OCI-LY7 (cell line): ENCODE data around the gene ITPA. TPM values are rescaled to one million over a fixed set of nuclear protein-coding genes. Genes with fewer than 3 reads are reported as not detected.

Source experiments
- BruUV-seq: library from RNA; stranded (reverse); fragments of 400-500 nt; replicated peaks from 2 replicates; lab custom pipeline; 2021; lab: Mats Ljungman, UMichigan
- CTCF ChIA-PET: fragments of 300-600 bp; sonication (Branson Sonifier 250); formaldehyde crosslinking; loops from one replicate; lab custom pipeline; 2022; ENCODE audit warnings: antibody characterized with exemption; ENCODE audit not compliant: unreplicated experiment; lab: Charles Lee
- POLR2A ChIA-PET: fragments of 300-600 bp; sonication (Branson Sonifier 250); formaldehyde crosslinking; loops from one replicate; lab custom pipeline; 2022; ENCODE audit warnings: antibody characterized with exemption; lab: Charles Lee
- DNase-seq: peaks from one replicate; pipeline ENCODE4 v3.0.0-alpha.2; 2015; ENCODE audit warnings: low spot score
- H2AFZ ChIP-seq: fragments of 200-600 bp; sonication (generic), shearing (Covaris generic); 2 replicates; pipeline ENCODE4 v1.6.1; 2014; ENCODE audit warnings: mild to moderate bottlenecking, antibody characterized with exemption, low read length, moderate library complexity
- H3K27ac ChIP-seq: fragments of 200-600 bp; sonication (generic); 2 replicates; pipeline ENCODE4 v1.5.1; 2014; ENCODE audit warnings: mixed run types, low read depth, mild to moderate bottlenecking, moderate library complexity, low read length, inconsistent platforms; ENCODE audit not compliant: poor library complexity, severe bottlenecking
- H3K36me3 ChIP-seq: fragments of 200-600 bp; sonication (generic); 2 replicates; pipeline ENCODE4 v1.6.1; 2014; ENCODE audit warnings: mild to moderate bottlenecking, antibody characterized with exemption, low read length, moderate library complexity, mixed read lengths; ENCODE audit not compliant: insufficient read depth
- H3K4me1 ChIP-seq: fragments of 200-600 bp; sonication (generic); 2 replicates; pipeline ENCODE4 v1.5.1; 2014; ENCODE audit warnings: mild to moderate bottlenecking, low read length; ENCODE audit not compliant: insufficient read depth, poor library complexity, severe bottlenecking
- H3K4me2 ChIP-seq: fragments of 200-600 bp; sonication (generic); 2 replicates; pipeline ENCODE4 v1.6.1; 2014; ENCODE audit warnings: mild to moderate bottlenecking, low read length
- H3K4me3 ChIP-seq: fragments of 200-600 bp; sonication (generic); 2 replicates; pipeline ENCODE4 v1.5.1; 2014; ENCODE audit warnings: mild to moderate bottlenecking, low read depth, low read length; ENCODE audit not compliant: poor library complexity, severe bottlenecking
- H3K79me2 ChIP-seq: fragments of 200-600 bp; sonication (generic); 2 replicates; pipeline ENCODE4 v1.6.1; 2016; ENCODE audit warnings: low read depth, mild to moderate bottlenecking, low read length, moderate library complexity, mixed read lengths; ENCODE audit not compliant: insufficient read depth
- H3K9me2 ChIP-seq: fragments of 200-600 bp; sonication (generic); 2 replicates; pipeline ENCODE4 v1.6.1; 2016; ENCODE audit warnings: mild to moderate bottlenecking, low read length, mixed read lengths; ENCODE audit not compliant: insufficient read depth
- H3K9me3 ChIP-seq: fragments of 200-600 bp; sonication (generic); 2 replicates; pipeline ENCODE4 v1.6.1; 2014; ENCODE audit warnings: mild to moderate bottlenecking, mixed run types, low read length, mixed read lengths
- H4K20me1 ChIP-seq: fragments of 200-600 bp; sonication (generic); 2 replicates; pipeline ENCODE4 v1.6.1; 2014; ENCODE audit warnings: mild to moderate bottlenecking, antibody characterized with exemption, low read length, moderate library complexity, mixed read lengths; ENCODE audit not compliant: insufficient read depth
- EZH2phosphoT487 ChIP-seq: fragments of 200-600 bp; sonication (generic); IDR thresholded peaks from 2 replicates; pipeline ENCODE4 v1.6.1; 2018; ENCODE audit warnings: low read depth, borderline replicate concordance, mild to moderate bottlenecking, mixed run types, antibody characterized with exemption, low read length, moderate library complexity, mixed read lengths
- intact Hi-C: fragments of 100-400 bp; cut with micrococcal nuclease; formaldehyde crosslinking; loops from one replicate; pipeline ENCODE4 v1.10.0; 2022; ENCODE audit not compliant: unreplicated experiment
- total RNA-seq, 2 experiments: library from RNA; depleted of rRNA in 1 of 2; stranded (reverse); fragments of >200 nt in 1 of 2; shearing (Covaris generic) in 1 of 2; gene quantifications; 2 replicates each; pipeline ENCODE4 v1.2.3, GENCODE V29; 2014 to 2022
- TF ChIP-seq, protein P1 (sequence below): fragments of 200-600 bp; sonication (generic); conservative IDR thresholded peaks from 2 replicates; pipeline ENCODE4 v1.5.1; 2014; ENCODE audit warnings: mild to moderate bottlenecking, antibody characterized with exemption, low read length, moderate library complexity, mixed read lengths

Gene ITPA
- total RNA-seq, 2 experiments from 2014 or later = 58.0 to 62.4 TPM

DNA sequence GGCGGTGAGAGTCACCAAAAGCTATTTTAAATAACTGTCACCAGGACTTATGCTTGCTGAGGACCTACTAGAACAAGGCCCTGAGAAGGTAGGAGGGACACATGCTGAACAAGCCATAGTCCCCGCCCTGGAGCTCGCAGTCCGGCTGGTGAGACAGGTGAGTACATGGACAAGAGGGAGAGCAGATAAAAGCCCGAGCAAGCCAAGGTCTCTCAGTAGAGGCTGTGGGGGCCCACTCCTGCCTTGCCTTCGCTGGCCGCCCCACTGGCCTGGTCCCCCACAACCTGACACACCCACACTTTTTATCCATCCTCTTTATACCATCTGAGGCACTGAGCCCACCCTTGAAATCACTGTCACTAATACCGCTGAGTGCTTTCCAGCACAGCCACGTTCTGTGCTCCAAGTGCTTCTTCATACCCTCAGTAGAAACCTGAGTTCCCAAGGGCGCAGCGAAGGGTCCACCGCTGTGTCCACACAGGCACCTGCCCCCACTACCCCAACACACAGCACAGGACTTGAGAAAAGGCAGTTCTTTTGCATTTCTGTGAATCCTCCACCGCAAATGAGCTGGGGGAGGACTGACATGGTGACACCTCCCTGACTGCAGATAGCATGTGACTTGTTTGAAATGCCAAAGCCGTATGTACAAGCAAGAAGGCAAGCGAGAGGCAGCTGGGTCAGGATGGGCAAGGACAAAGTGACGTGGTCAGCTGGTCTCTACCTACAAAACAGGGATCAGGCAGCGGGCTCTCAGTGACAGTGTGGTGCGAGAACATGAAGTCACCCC is 16.9 kb upstream of the ITPA start:
- no peaks in the 10 kb centered on the region for H3K9me3 ChIP-seq
- H3K9me2 ChIP-seq = no peaks in the 10 kb centered on the region
- no peak overlapping the region for H3K4me2 ChIP-seq
- H3K27ac ChIP-seq = no peak overlapping the region
- ChIA-PET CTCF (no interaction called here), POLR2A (interaction anchor here (0.6 kb wide), 1 partner anchor 53 kb away, joined by 5 read pairs; no protein-coding TSS in a partner anchor)
- BruUV-seq = no TSS peak
- no peaks in the 10 kb centered on the region for H3K79me2 ChIP-seq
- H4K20me1 ChIP-seq = no peaks in the 10 kb centered on the region
- no peak overlapping the region for H3K4me3 ChIP-seq
- peaks cover 62% of the 10 kb centered on the region for H3K36me3 ChIP-seq
- TF ChIP-seq, protein P1, sequence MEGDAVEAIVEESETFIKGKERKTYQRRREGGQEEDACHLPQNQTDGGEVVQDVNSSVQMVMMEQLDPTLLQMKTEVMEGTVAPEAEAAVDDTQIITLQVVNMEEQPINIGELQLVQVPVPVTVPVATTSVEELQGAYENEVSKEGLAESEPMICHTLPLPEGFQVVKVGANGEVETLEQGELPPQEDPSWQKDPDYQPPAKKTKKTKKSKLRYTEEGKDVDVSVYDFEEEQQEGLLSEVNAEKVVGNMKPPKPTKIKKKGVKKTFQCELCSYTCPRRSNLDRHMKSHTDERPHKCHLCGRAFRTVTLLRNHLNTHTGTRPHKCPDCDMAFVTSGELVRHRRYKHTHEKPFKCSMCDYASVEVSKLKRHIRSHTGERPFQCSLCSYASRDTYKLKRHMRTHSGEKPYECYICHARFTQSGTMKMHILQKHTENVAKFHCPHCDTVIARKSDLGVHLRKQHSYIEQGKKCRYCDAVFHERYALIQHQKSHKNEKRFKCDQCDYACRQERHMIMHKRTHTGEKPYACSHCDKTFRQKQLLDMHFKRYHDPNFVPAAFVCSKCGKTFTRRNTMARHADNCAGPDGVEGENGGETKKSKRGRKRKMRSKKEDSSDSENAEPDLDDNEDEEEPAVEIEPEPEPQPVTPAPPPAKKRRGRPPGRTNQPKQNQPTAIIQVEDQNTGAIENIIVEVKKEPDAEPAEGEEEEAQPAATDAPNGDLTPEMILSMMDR = no peak
- no peak for TF ChIP-seq EZH2phosphoT487
- intact Hi-C loops = no loop called here
- H2AFZ ChIP-seq = no peak overlapping the region
- H3K4me1 ChIP-seq = no peaks in the 10 kb centered on the region
- DNase-seq = no peak

DNA sequence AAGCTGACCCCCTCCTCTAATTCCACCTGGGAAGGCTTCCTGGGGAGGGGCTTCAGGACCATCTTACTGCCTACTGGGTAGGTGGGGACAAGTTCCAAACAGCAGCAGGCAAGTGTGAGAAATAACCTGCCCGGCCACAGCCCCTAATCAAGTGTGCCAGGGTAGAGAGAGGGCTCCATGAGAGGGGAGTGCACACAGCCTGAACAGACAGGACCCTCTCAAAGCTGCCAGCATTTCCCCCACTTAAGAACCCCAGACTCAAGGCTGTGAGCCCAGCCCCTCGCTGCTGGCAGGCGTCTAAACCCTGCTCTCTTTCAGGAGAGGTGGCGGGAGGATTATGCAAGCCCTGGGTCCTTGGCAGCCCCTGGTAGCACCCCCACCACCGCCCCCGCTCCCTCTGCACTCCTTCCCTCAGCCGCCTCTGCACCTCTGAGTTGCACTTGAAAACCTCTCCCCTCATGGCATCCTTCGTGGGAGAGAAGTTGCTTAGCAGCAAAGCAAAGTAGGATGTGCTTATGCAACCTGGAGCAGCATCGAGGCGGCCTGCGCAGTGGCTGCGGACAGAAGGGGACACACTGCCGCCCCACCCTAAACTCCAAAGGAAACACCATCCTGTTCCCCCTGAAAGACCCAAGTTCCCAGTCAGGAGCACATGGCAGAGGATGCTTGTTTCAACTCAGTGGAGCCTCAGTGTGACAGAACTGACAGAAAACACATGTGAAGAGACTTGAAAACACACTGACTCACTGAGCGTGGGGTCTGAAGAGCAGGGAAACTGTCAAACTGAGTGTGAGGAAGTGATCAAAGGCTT is 15.3 kb upstream of the ITPA start:
- DNase-seq = no peak
- BruUV-seq = no TSS peak
- ChIA-PET POLR2A (no interaction called here), CTCF (no interaction called here)
- H3K4me2 ChIP-seq = no peak overlapping the region
- H3K27ac ChIP-seq = no peak overlapping the region
- no peaks in the 10 kb centered on the region for H3K79me2 ChIP-seq
- no peak overlapping the region for H2AFZ ChIP-seq
- H3K4me1 ChIP-seq = no peaks in the 10 kb centered on the region
- H3K4me3 ChIP-seq = no peak overlapping the region
- no peaks in the 10 kb centered on the region for H3K9me3 ChIP-seq
- no peaks in the 10 kb centered on the region for H4K20me1 ChIP-seq
- no peaks in the 10 kb centered on the region for H3K9me2 ChIP-seq
- intact Hi-C loops = no loop called here
- TF ChIP-seq, protein P1 = no peak
- TF ChIP-seq EZH2phosphoT487 = no peak
- H3K36me3 ChIP-seq = peaks cover 69% of the 10 kb centered on the region
